Retinal pigment epithelial cell (primary cell): ENCODE results near the gene EBP.
A peak's percentile ranks its signal among the peaks of the same experiment; 100 is the strongest.

Experiments
- DNase-seq: peaks from one replicate; pipeline ENCODE4 v3.0.0-alpha.2; 2010; ENCODE audit warnings: low read depth
- H3K4me3 ChIP-seq: 2 replicates; pipeline ENCODE4 v1.5.1; 2011; ENCODE audit warnings: mild to moderate bottlenecking, low read length, control low read depth, moderate library complexity
- CTCF ChIP-seq: conservative IDR thresholded peaks from 2 replicates; pipeline ENCODE4 v1.5.1; 2011; ENCODE audit warnings: low read depth, low read length, control low read depth, inconsistent platforms

Gene EBP

GRCh38 chrX:48475774-48476577, 45.6 kb upstream of the EBP start, which contains the start of gene FTSJ1:
FTSJ1 (plus strand) TSS chrX:48476199; CDS start chrX:48478048, 1,849 bp downstream.
- DNase-seq, result peak; percentile 61
- peak within 1 kb of the TSS; percentile 86 for H3K4me3 ChIP-seq
- TF ChIP-seq CTCF, result no peak

- DNase-seq, result no peak
- no peak for TF ChIP-seq CTCF
- peak overlapping the region; percentile 86 for H3K4me3 ChIP-seq
Observed at GRCh38 chrX:48476919-48477318, 44.7 kb upstream of the EBP start.

DNA sequence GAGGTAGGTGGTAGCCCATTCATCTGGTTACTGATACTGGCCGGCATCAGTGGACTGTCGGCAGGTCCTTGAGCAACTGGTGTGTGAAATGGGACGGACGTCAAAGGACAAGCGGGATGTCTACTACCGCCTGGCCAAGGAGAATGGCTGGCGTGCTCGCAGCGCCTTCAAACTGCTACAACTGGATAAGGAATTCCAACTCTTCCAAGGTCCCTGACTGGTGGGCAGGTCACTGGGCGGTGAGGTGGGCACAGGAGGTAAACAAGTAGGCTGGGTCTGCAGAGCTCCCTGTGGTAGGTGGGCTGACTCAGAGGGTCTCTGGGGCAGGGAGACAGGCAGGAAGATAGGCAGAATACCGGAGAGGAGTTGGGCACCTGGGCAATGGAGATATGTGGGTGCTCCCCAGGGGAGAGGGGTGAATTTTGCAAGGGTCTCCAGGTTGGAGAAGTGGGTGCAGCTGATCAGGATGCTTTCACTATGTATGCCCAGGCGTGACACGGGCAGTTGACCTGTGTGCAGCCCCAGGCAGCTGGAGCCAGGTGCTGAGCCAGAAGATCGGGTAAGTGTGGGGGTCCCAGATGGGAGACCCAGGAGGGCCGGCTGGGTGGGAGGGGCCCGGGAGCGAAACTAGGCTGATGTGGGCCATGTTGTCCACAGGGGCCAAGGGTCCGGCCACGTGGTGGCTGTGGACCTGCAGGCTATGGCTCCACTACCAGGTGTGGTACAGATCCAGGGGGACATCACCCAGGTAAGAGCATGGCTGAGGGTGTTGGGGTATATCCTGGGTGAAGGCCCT, 43.5 kb upstream of the EBP start:
- TF ChIP-seq CTCF, result no peak
- no peak for DNase-seq
- H3K4me3 ChIP-seq, result no peak overlapping the region

DNA sequence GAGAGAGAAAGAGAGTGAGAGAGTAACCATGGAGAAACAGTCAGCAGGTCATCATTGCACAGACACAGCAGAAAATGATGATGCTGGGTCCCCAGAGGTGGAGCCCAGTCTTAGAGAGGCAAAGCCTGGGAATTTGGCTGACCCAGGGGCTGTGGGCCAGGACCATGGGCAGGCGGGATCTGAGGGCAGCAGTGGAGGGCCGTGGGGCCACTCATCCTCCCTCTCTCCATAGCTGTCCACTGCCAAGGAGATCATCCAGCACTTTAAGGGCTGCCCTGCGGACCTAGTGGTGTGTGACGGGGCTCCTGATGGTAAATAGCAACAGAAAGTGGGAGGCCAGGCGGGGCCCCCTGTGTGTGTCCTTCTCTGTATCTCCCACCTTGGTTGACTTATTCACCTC, 42.8 kb upstream of the EBP start:
- no peak overlapping the region for H3K4me3 ChIP-seq
- DNase-seq, result no peak
- TF ChIP-seq CTCF, result no peak

GRCh38 chrX:48480142-48480541, 41.5 kb upstream of the EBP start:
- TF ChIP-seq CTCF, result no peak
- H3K4me3 ChIP-seq, result no peak overlapping the region
- DNase-seq, result no peak

DNA sequence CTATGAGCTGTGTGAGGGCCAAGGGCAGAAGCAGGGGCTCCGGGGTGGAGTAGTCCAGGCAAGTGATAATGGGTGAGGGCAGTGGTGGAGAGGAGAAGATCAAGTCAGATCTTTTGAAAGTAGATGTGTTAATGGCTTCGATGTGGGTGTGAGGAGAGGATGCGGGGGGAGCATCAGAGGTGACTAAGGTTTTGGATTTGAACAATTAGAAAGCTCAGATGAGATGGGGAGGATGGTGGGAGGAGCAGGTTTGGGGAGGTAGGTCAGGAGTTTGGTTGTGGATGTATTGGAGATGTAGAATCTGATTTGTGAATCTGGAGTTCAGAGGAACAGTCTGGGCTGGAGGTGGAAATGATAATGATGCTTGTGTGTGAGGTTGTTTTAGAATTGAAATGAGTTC, 41.0 kb upstream of the EBP start:
- no peak for DNase-seq
- H3K4me3 ChIP-seq, result no peak overlapping the region
- no peak for TF ChIP-seq CTCF
